GM12878 (cell line): ENCODE data around the gene OLAH. TPM values are rescaled to one million over a fixed set of nuclear protein-coding genes. Genes with fewer than 3 reads are reported as not detected.

Experiments
- ATAC-seq: fragments of 200-7000 bp; cut with Tn5 transposase; 3 replicates; pipeline ENCODE4 v1.9.1; 2020; ENCODE audit warnings: mild to moderate bottlenecking, moderate library complexity
- BruUV-seq: library from RNA; stranded (reverse); fragments of 400-500 nt; replicated peaks from 2 replicates; lab custom pipeline; 2021; lab: Mats Ljungman, UMichigan
- CTCF ChIA-PET: fragments of 300-600 bp; sonication (Branson Sonifier 250); formaldehyde crosslinking; extraction: SDS; loops from one replicate; lab custom pipeline; 2021; ENCODE audit warnings: inconsistent platforms; lab: Yijun Ruan, JAX
- POLR2A ChIA-PET: fragments of 350-600 bp; formaldehyde crosslinking; extraction: SDS; loops from one replicate; lab custom pipeline; 2021; ENCODE audit warnings: inconsistent platforms; lab: Charles Lee
- RAD21 ChIA-PET: fragments of 300-600 bp; sonication (Branson Sonifier 250); formaldehyde crosslinking; loops from one replicate; lab custom pipeline; 2023; ENCODE audit warnings: antibody characterized with exemption; ENCODE audit not compliant: unreplicated experiment; lab: Charles Lee
- SMC1A ChIA-PET: fragments of 300-600 bp; sonication (Branson Sonifier 250); formaldehyde crosslinking; loops from one replicate; lab custom pipeline; 2023; ENCODE audit not compliant: unreplicated experiment, uncharacterized antibody; lab: Charles Lee
- DNase-seq: peaks from one replicate; pipeline ENCODE4 v3.0.0-alpha.2; 2011; ENCODE audit warnings: low read depth, low spot score
- FAIRE-seq: peaks from 3 replicates; lab custom pipeline; 2011; peaks lifted over from hg19 to GRCh38; lab: Jason Lieb, UNC
- H2AFZ ChIP-seq: 2 replicates; pipeline ENCODE4 v1.6.0; 2011; ENCODE audit warnings: low read depth, low read length, control low read depth; ENCODE audit not compliant: control insufficient read depth
- H3K27ac ChIP-seq: 2 replicates; pipeline ENCODE4 v1.5.1; 2011; ENCODE audit warnings: control low read depth; ENCODE audit not compliant: control insufficient read depth, insufficient read depth
- H3K27me3 ChIP-seq, 2 experiments: replicated peaks in 1 of 2; 2 replicates each; pipeline versions ENCODE4 v1.6.0 to v1.6.1; 2011; ENCODE audit warnings: low read length in 1 of 2; ENCODE audit not compliant: control insufficient read depth in 2 of 2, insufficient read depth in 2 of 2
- H3K36me3 ChIP-seq, 2 experiments: 2 replicates each; pipeline ENCODE4 v1.5.1; 2011; ENCODE audit warnings: low read length in 1 of 2; ENCODE audit not compliant: control insufficient read depth in 2 of 2, insufficient read depth in 2 of 2
- H3K4me1 ChIP-seq: 2 replicates; pipeline ENCODE4 v1.6.1; 2011; ENCODE audit warnings: mild to moderate bottlenecking, low read length, moderate library complexity, mixed read lengths; ENCODE audit not compliant: control insufficient read depth, insufficient read depth
- H3K4me2 ChIP-seq: 2 replicates; pipeline ENCODE4 v1.6.0; 2011; ENCODE audit warnings: control low read depth; ENCODE audit not compliant: control insufficient read depth, insufficient read depth
- H3K4me3 ChIP-seq: fragments of 200-600 bp; sonication (generic); 2 replicates; pipeline ENCODE4 v1.5.1; 2016
- H3K79me2 ChIP-seq: 2 replicates; pipeline ENCODE4 v1.6.0; 2011; ENCODE audit warnings: low read length; ENCODE audit not compliant: control insufficient read depth, insufficient read depth
- H3K9ac ChIP-seq: 2 replicates; pipeline ENCODE4 v1.8.0; 2011; ENCODE audit warnings: low read length, control low read depth, mixed read lengths; ENCODE audit not compliant: control insufficient read depth, insufficient read depth
- H3K9me3 ChIP-seq: replicated peaks from 3 replicates; pipeline ENCODE4 v1.5.1; 2011; ENCODE audit warnings: mild to moderate bottlenecking, low read length; ENCODE audit not compliant: control insufficient read depth, insufficient read depth
- H4K20me1 ChIP-seq: 2 replicates; pipeline ENCODE4 v1.6.0; 2011; ENCODE audit not compliant: control insufficient read depth, insufficient read depth
- BACH1 ChIP-seq: fragments of 450-650 bp; IDR thresholded peaks from 2 replicates; pipeline ENCODE4 v1.6.1; 2017; ENCODE audit warnings: mild to moderate bottlenecking, borderline replicate concordance
- HCFC1 ChIP-seq: fragments of 150-350 bp; IDR thresholded peaks from 2 replicates; pipeline ENCODE4 v1.6.1; 2014; ENCODE audit warnings: low read length
- HSF1 ChIP-seq: fragments of 150-350 bp; IDR thresholded peaks from 2 replicates; pipeline ENCODE4 v1.6.1; 2014; ENCODE audit warnings: mild to moderate bottlenecking, low read depth, low read length
- MEF2B ChIP-seq: fragments of 450-650 bp; IDR thresholded peaks from 2 replicates; pipeline ENCODE4 v1.6.1; 2018; ENCODE audit warnings: mild to moderate bottlenecking, moderate library complexity; ENCODE audit not compliant: partially characterized antibody, poor library complexity, severe bottlenecking
- NFIC ChIP-seq: IDR thresholded peaks from 2 replicates; pipeline ENCODE4 v1.6.1; 2012; ENCODE audit warnings: low read depth, mild to moderate bottlenecking, inconsistent platforms, low read length, moderate library complexity
- NKRF ChIP-seq: fragments of 450-650 bp; conservative IDR thresholded peaks from 2 replicates; pipeline ENCODE4 v1.6.1; 2017; ENCODE audit warnings: mild to moderate bottlenecking, moderate library complexity
- NR2F1 ChIP-seq: fragments of 450-650 bp; conservative IDR thresholded peaks from 2 replicates; pipeline ENCODE4 v1.6.1; 2017; ENCODE audit warnings: mild to moderate bottlenecking
- POLR2A ChIP-seq: IDR thresholded peaks from 2 replicates; pipeline ENCODE4 v1.6.1; 2011; ENCODE audit warnings: low read depth, mild to moderate bottlenecking, low read length
- RFX5 ChIP-seq: IDR thresholded peaks from 2 replicates; pipeline ENCODE4 v1.6.1; 2011; ENCODE audit warnings: low read depth, low read length, improper control_type of control experiment
- SMAD1 ChIP-seq: fragments of 450-650 bp; IDR thresholded peaks from 2 replicates; pipeline ENCODE4 v1.6.1; 2018; ENCODE audit warnings: mild to moderate bottlenecking, low read depth; ENCODE audit not compliant: partially characterized antibody
- SP1 ChIP-seq: IDR thresholded peaks from one replicate; pipeline ENCODE4 v1.6.1; 2011; ENCODE audit warnings: low read depth, low read length
- TCF12 ChIP-seq: IDR thresholded peaks from 2 replicates; pipeline ENCODE4 v1.6.1; 2011; ENCODE audit warnings: low read depth, mild to moderate bottlenecking, low read length
- YBX1 ChIP-seq: fragments of 450-650 bp; IDR thresholded peaks from 2 replicates; pipeline ENCODE4 v1.6.1; 2016; ENCODE audit warnings: antibody characterized with exemption
- WGBS: methylation state at CpG from one replicate; pipeline ENCODE4 v1.1.6; 2016; ENCODE audit warnings: low lambda C conversion rate; ENCODE audit not compliant: insufficient replicate concordance, insufficient coverage; ENCODE audit errors: missing lambda C conversion rate; 5-methylcytosine and 5-hydroxymethylcytosine counted together
- in situ Hi-C: fragments of 300-500 bp; cut with MboI; formaldehyde crosslinking; loops from 9 replicates; pipeline ENCODE4 v1.14.3; 2018; ENCODE audit warnings: mixed read lengths
- intact Hi-C: fragments of 100-400 bp; cut with micrococcal nuclease; formaldehyde crosslinking; loops from one replicate; pipeline ENCODE4 v1.14.2; 2022; ENCODE audit not compliant: unreplicated experiment
- polyA plus RNA-seq, 11 experiments: library from polyadenylated mRNA; depleted of rRNA in 4 of 11; unstranded in 6 of 11; stranded (reverse) in 5 of 11; fragments of >200 nt; fragmentation: Nextera tagmentation in 4 of 11; fragmentation: Illumina TruSeq in 1 of 11; extraction: Ambion mirVana in 4 of 11; extraction: Trizol in 1 of 11; gene quantifications; 1 replicate in 1 of 11; 2 replicates in 10 of 11; pipeline versions ENCODE4 v1.2.1 to v1.2.3, GENCODE V29; 2011 to 2016; ENCODE audit warnings: inconsistent platforms in 2 of 11, missing spikeins in 2 of 11, low read depth in 1 of 11
- total RNA-seq, 4 experiments: library from RNA; depleted of rRNA in 3 of 4; stranded (reverse); fragments of >200 nt in 3 of 4; fragmentation: Illumina TruSeq in 1 of 4; extraction: Trizol in 1 of 4; gene quantifications; 2 replicates each; pipeline versions ENCODE4 v1.2.1 to v1.2.3, GENCODE V29; 2013 to 2021
- TF ChIP-seq, protein P1 (sequence below): IDR thresholded peaks from 2 replicates; pipeline ENCODE4 v1.6.1; 2012; ENCODE audit warnings: low read depth, low read length, improper control_type of control experiment
- TF ChIP-seq, protein P2 (sequence below): fragments of 450-650 bp; IDR thresholded peaks from 2 replicates; pipeline ENCODE4 v1.6.1; 2018; ENCODE audit warnings: mild to moderate bottlenecking, low read depth, moderate library complexity; ENCODE audit not compliant: partially characterized antibody

OLAH gene
- total and polyA plus RNA-seq, 10 of the 15 experiments (the other 5 are each of a cell fraction or from before 2014, with no cell fraction given): 0.10 to 1.4 (median 0.59) TPM; not detected in 1

DNA sequence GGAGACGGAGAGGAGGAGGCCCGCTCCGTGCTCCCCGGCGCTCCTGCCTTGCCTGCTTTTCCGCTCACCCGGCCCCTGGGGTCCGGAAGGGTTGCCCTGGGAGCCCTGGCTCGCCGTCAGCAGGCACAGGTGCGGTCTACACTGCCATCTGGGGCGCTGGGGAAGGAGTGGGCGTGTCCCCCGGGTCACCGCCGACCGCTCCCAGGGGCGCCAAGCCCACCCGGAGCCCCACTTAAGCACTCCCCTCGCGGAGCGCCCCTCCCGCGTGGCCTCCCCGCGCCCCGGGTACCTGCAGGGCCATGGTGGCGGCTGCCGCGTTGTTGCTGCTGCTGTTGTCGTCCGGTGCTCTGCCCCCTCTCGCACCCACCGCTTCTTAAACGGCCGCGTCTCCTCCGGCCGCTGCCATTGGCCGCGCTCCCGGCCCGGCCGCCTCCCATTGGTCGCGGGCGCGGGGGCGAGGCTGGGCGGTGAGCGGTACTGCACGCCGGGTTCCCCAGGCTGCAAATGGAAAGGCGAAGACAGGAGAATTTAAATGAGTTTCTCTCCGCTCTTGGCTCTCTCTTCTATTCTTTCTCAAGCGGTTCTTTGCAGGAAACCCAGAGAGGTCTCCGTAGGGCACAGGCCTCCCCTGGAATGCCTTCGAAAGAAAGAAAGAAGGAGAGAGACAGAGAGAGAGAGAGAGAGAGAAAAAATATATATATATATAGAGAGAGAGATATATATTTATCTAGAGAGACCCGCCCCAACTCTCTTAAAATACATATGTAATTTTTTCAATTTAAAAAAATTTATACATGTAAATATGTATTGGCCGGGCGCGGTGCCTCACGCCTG, 44.9 kb downstream of the OLAH start, which contains the start of gene ACBD7:
ACBD7 (minus strand) TSS at position 349 of the 834 bp plus-strand sequence; CDS start at position 301, 48 bp downstream.
- Histone ChIP-seq H3K4me1 (no peaks in the 10 kb centered on the region), H3K4me2 (peak within 1 kb of the TSS; percentile 89), H3K9ac (no peak within 1 kb of the TSS), H2AFZ (peak within 1 kb of the TSS; percentile 87), H3K27me3 (no peaks in the 10 kb centered on the region), H3K79me2 (no peaks in the 10 kb centered on the region), H4K20me1 (no peaks in the 10 kb centered on the region), H3K4me3 (peak within 1 kb of the TSS; percentile 71), H3K9me3 (no peaks in the 10 kb centered on the region), H3K27ac (no peak within 1 kb of the TSS), H3K36me3 (no peaks in the 10 kb centered on the region)
- POLR2A ChIA-PET: no interaction called here
- 14% methylated on average over 35 of the region's 63 CpGs for WGBS
- in situ Hi-C loops (no loop called here), intact Hi-C loops (no loop called here)
- DNase-seq: no peak
- peak; percentile 76 for FAIRE-seq
- no TSS peak for BruUV-seq
- SMC1A ChIA-PET: no interaction called here
- RAD21 ChIA-PET: no interaction called here
- CTCF ChIA-PET: no interaction called here
- peak; percentile 100 for ATAC-seq
- peak; percentile 77 for TF ChIP-seq RFX5
- TF ChIP-seq NKRF: peak; percentile 88
- 0 out of 2 replicates have a peak, but pooled peaks have one; percentile 40 for TF ChIP-seq NR2F1
- TF ChIP-seq HCFC1: no peak
- no peak for TF ChIP-seq NFIC
- TF ChIP-seq BACH1: no peak
- TF ChIP-seq TCF12: no peak
- no peak for TF ChIP-seq HSF1
- peak; percentile 16 for TF ChIP-seq MEF2B
- TF ChIP-seq SP1: peak; percentile 80
- TF ChIP-seq, protein P1, sequence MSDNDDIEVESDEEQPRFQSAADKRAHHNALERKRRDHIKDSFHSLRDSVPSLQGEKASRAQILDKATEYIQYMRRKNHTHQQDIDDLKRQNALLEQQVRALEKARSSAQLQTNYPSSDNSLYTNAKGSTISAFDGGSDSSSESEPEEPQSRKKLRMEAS: peak; percentile 60; the same call in 1 of the 2 replicates
- no peak for TF ChIP-seq SMAD1
- TF ChIP-seq, protein P2, sequence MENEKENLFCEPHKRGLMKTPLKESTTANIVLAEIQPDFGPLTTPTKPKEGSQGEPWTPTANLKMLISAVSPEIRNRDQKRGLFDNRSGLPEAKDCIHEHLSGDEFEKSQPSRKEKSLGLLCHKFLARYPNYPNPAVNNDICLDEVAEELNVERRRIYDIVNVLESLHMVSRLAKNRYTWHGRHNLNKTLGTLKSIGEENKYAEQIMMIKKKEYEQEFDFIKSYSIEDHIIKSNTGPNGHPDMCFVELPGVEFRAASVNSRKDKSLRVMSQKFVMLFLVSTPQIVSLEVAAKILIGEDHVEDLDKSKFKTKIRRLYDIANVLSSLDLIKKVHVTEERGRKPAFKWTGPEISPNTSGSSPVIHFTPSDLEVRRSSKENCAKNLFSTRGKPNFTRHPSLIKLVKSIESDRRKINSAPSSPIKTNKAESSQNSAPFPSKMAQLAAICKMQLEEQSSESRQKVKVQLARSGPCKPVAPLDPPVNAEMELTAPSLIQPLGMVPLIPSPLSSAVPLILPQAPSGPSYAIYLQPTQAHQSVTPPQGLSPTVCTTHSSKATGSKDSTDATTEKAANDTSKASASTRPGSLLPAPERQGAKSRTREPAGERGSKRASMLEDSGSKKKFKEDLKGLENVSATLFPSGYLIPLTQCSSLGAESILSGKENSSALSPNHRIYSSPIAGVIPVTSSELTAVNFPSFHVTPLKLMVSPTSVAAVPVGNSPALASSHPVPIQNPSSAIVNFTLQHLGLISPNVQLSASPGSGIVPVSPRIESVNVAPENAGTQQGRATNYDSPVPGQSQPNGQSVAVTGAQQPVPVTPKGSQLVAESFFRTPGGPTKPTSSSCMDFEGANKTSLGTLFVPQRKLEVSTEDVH: no peak
- no peak for TF ChIP-seq YBX1
- peak; percentile 66; the same call in 1 of the 2 replicates for TF ChIP-seq POLR2A
